ENCODE results near the gene NTN3.
"Not testable (repeated sequence)": the region's sequence is repeated elsewhere in the genome, so short reads cannot be mapped to it uniquely, and the experiment has no call there.

NTN3 gene

GRCh38 chr16:2471016-2471652 lies at the start of gene NTN3:
Gene NTN3 (plus strand): TSS chr16:2471297. CDS start chr16:2471702, 405 bp downstream.
- DNase-seq (ENCODE audit: low spot score) = peak; percentile 52

GRCh38 chr16:2422123-2422867 lies 48.8 kb upstream of the NTN3 start:
- DNase-seq (ENCODE audit: low spot score) = no peak

GRCh38 chr16:2424061-2425007 lies 46.8 kb upstream of the NTN3 start:
- DNase-seq (ENCODE audit: low spot score) = no peak

GRCh38 chr16:2425008-2425518 lies 46.0 kb upstream of the NTN3 start:
- no peak for DNase-seq (ENCODE audit: low spot score)

- no peak for DNase-seq (ENCODE audit: low spot score)
Observed at GRCh38 chr16:2425825-2426430, 45.2 kb upstream of the NTN3 start.

- no peak for DNase-seq (ENCODE audit: low spot score)
Observed at GRCh38 chr16:2426941-2427361, 44.1 kb upstream of the NTN3 start.

- no peak for DNase-seq (ENCODE audit: low spot score)
Observed at GRCh38 chr16:2427526-2427925, 43.6 kb upstream of the NTN3 start.

GRCh38 chr16:2428051-2428783 lies 42.9 kb upstream of the NTN3 start:
- no peak for DNase-seq (ENCODE audit: low spot score)

- no peak for DNase-seq (ENCODE audit: low spot score)
Observed at GRCh38 chr16:2428784-2429033, 42.4 kb upstream of the NTN3 start.

GRCh38 chr16:2429034-2429770 lies 41.9 kb upstream of the NTN3 start, which contains the start of gene CCNF:
Gene CCNF (plus strand): TSS chr16:2429447. CDS start chr16:2429482, 35 bp downstream.
- peak; percentile 99 for DNase-seq (ENCODE audit: low spot score)

- peak; percentile 41 for DNase-seq (ENCODE audit: low spot score)
Observed at GRCh38 chr16:2429771-2430663, 41.1 kb upstream of the NTN3 start.

- no peak for DNase-seq (ENCODE audit: low spot score)
Observed at GRCh38 chr16:2432286-2432685, 38.8 kb upstream of the NTN3 start.

GRCh38 chr16:2432801-2433505 lies 38.1 kb upstream of the NTN3 start:
- DNase-seq (ENCODE audit: low spot score) = no peak

- DNase-seq (ENCODE audit: low spot score) = not testable (repeated sequence)
Observed at GRCh38 chr16:2435236-2435635, 35.9 kb upstream of the NTN3 start.

- no peak for DNase-seq (ENCODE audit: low spot score)
Observed at GRCh38 chr16:2436110-2436509, 35.0 kb upstream of the NTN3 start.

GRCh38 chr16:2437032-2437790 lies 33.9 kb upstream of the NTN3 start:
- no peak for DNase-seq (ENCODE audit: low spot score)

GRCh38 chr16:2438121-2438520 lies 33.0 kb upstream of the NTN3 start:
- DNase-seq (ENCODE audit: low spot score) = no peak

GRCh38 chr16:2439598-2439997 lies 31.5 kb upstream of the NTN3 start:
- no peak for DNase-seq (ENCODE audit: low spot score)

Data from hepatic stellate cell (primary cell).